HEK293 (cell line): ENCODE measurements around the gene KDSR.

Experiments used
- CTCF ChIA-PET: fragments of 350-600 bp; formaldehyde crosslinking; extraction: SDS; loops from one replicate; lab custom pipeline; 2021; ENCODE audit warnings: antibody characterized with exemption; lab: Yijun Ruan, JAX
- POLR2A ChIA-PET: fragments of 300-600 bp; formaldehyde crosslinking; extraction: SDS; loops from one replicate; lab custom pipeline; 2020; ENCODE audit warnings: antibody characterized with exemption, inconsistent platforms; lab: Yijun Ruan, JAX
- H3K27ac ChIP-seq: fragments of 200-500 bp; sonication (Bioruptor generic); 2 replicates; pipeline ENCODE4 v1.5.1; 2014; ENCODE audit warnings: low read depth, low read length, control low read depth, inconsistent platforms; ENCODE audit errors: extremely low read depth
- H3K36me3 ChIP-seq, 2 experiments: fragments of 200-500 bp in 1 of 2; sonication (Bioruptor generic) in 1 of 2; 1 replicate in 1 of 2; 2 replicates in 1 of 2; pipeline ENCODE4 v1.5.1; 2014 to 2017; ENCODE audit warnings: inconsistent platforms in 2 of 2, low read length in 2 of 2; ENCODE audit not compliant: control insufficient read depth in 2 of 2, insufficient read depth in 1 of 2
- H3K4me1 ChIP-seq: fragments of 200-500 bp; sonication (Bioruptor generic); 2 replicates; pipeline ENCODE4 v1.5.1; 2014; ENCODE audit warnings: mild to moderate bottlenecking, low read length, inconsistent platforms; ENCODE audit not compliant: control insufficient read depth, insufficient read depth
- H3K4me3 ChIP-seq: 2 replicates; pipeline ENCODE4 v1.5.1; 2011; ENCODE audit warnings: low read depth, mild to moderate bottlenecking, control low read depth, low read length, moderate library complexity
- H3K9me3 ChIP-seq: fragments of 200-500 bp; sonication (Bioruptor generic); 2 replicates; pipeline ENCODE4 v1.5.1; 2014; ENCODE audit warnings: low read depth, low read length, inconsistent platforms; ENCODE audit not compliant: control insufficient read depth, insufficient read depth
- BCL11B ChIP-seq: fragments of 450-650 bp; formaldehyde crosslinking; IDR thresholded peaks from 2 replicates; pipeline ENCODE4 v1.5.1; 2016; ENCODE audit warnings: low read depth, missing biosample characterization, missing genetic modification characterization
- KLF8 ChIP-seq: fragments of 450-650 bp; formaldehyde crosslinking; IDR thresholded peaks from 2 replicates; pipeline ENCODE4 v1.5.1; 2016; ENCODE audit warnings: missing biosample characterization, missing genetic modification characterization
- REPIN1 ChIP-seq: fragments of 450-650 bp; formaldehyde crosslinking; IDR thresholded peaks from 2 replicates; pipeline ENCODE4 v1.5.1; 2017; ENCODE audit warnings: missing biosample characterization, missing genetic modification characterization, low read depth
- ZFP37 ChIP-seq: fragments of 450-650 bp; formaldehyde crosslinking; IDR thresholded peaks from 2 replicates; pipeline ENCODE4 v1.5.1; 2016; ENCODE audit warnings: missing biosample characterization, missing genetic modification characterization
- ZNF146 ChIP-seq: fragments of 450-650 bp; formaldehyde crosslinking; IDR thresholded peaks from 2 replicates; pipeline ENCODE4 v1.5.1; 2016; ENCODE audit warnings: missing biosample characterization, missing genetic modification characterization
- ZNF174 ChIP-seq: fragments of 450-650 bp; formaldehyde crosslinking; IDR thresholded peaks from 2 replicates; pipeline ENCODE4 v1.5.0; 2017; ENCODE audit warnings: missing biosample characterization, mild to moderate bottlenecking, missing genetic modification characterization
- ZNF211 ChIP-seq: fragments of 450-650 bp; formaldehyde crosslinking; IDR thresholded peaks from 2 replicates; pipeline ENCODE4 v1.5.1; 2016; ENCODE audit warnings: low read depth, missing biosample characterization, missing genetic modification characterization
- ZNF214 ChIP-seq: fragments of 450-650 bp; formaldehyde crosslinking; IDR thresholded peaks from 2 replicates; pipeline ENCODE4 v1.5.1; 2017; ENCODE audit warnings: missing biosample characterization, mild to moderate bottlenecking, missing genetic modification characterization, borderline replicate concordance
- ZNF221 ChIP-seq: fragments of 450-650 bp; formaldehyde crosslinking; IDR thresholded peaks from 2 replicates; pipeline ENCODE4 v1.5.1; 2017; ENCODE audit warnings: missing biosample characterization, missing genetic modification characterization, borderline replicate concordance
- ZNF24 ChIP-seq: fragments of 450-650 bp; formaldehyde crosslinking; IDR thresholded peaks from 2 replicates; pipeline ENCODE4 v1.5.1; 2016; ENCODE audit warnings: missing biosample characterization, missing genetic modification characterization
- ZNF266 ChIP-seq: fragments of 450-650 bp; formaldehyde crosslinking; IDR thresholded peaks from 2 replicates; pipeline ENCODE4 v1.5.1; 2016; ENCODE audit warnings: missing biosample characterization, missing genetic modification characterization, low read depth
- ZNF324 ChIP-seq: fragments of 450-650 bp; formaldehyde crosslinking; IDR thresholded peaks from 2 replicates; pipeline ENCODE4 v1.5.1; 2016; ENCODE audit warnings: missing biosample characterization, missing genetic modification characterization
- ZNF366 ChIP-seq: fragments of 450-650 bp; formaldehyde crosslinking; conservative IDR thresholded peaks from 2 replicates; pipeline ENCODE4 v1.5.1; 2016; ENCODE audit warnings: missing biosample characterization, missing genetic modification characterization
- ZNF426 ChIP-seq: fragments of 450-650 bp; formaldehyde crosslinking; IDR thresholded peaks from 2 replicates; pipeline ENCODE4 v1.5.1; 2017; ENCODE audit warnings: missing biosample characterization, missing genetic modification characterization, mild to moderate bottlenecking, inconsistent platforms, moderate library complexity
- ZNF433 ChIP-seq: fragments of 450-650 bp; formaldehyde crosslinking; IDR thresholded peaks from 2 replicates; pipeline ENCODE4 v1.5.1; 2016; ENCODE audit warnings: missing biosample characterization, missing genetic modification characterization, low read depth
- ZNF473 ChIP-seq: fragments of 450-650 bp; formaldehyde crosslinking; IDR thresholded peaks from 2 replicates; pipeline ENCODE4 v1.5.1; 2017; ENCODE audit warnings: missing biosample characterization, missing genetic modification characterization
- ZNF530 ChIP-seq: fragments of 450-650 bp; formaldehyde crosslinking; IDR thresholded peaks from 2 replicates; pipeline ENCODE4 v1.5.1; 2016; ENCODE audit warnings: low read depth, missing biosample characterization, missing genetic modification characterization
- ZNF768 ChIP-seq: fragments of 450-650 bp; formaldehyde crosslinking; IDR thresholded peaks from 2 replicates; pipeline ENCODE4 v1.5.1; 2018; ENCODE audit warnings: missing biosample characterization, mild to moderate bottlenecking, missing genetic modification characterization
- ZNF776 ChIP-seq: fragments of 450-650 bp; formaldehyde crosslinking; IDR thresholded peaks from 2 replicates; pipeline ENCODE4 v1.5.0; 2017; ENCODE audit warnings: missing biosample characterization, missing genetic modification characterization, borderline replicate concordance
- ZNF792 ChIP-seq: fragments of 450-650 bp; formaldehyde crosslinking; IDR thresholded peaks from 2 replicates; pipeline ENCODE4 v1.5.1; 2016; ENCODE audit warnings: missing biosample characterization, missing genetic modification characterization
- ZSCAN30 ChIP-seq: fragments of 450-650 bp; IDR thresholded peaks from 2 replicates; pipeline ENCODE4 v1.5.1; 2018; ENCODE audit warnings: missing biosample characterization, mild to moderate bottlenecking, missing genetic modification characterization, moderate library complexity
- TF ChIP-seq, protein P1 (sequence below): fragments of 450-650 bp; formaldehyde crosslinking; IDR thresholded peaks from 2 replicates; pipeline ENCODE4 v1.5.1; 2016; ENCODE audit warnings: missing biosample characterization, missing genetic modification characterization
- TF ChIP-seq, protein P2 (sequence below): fragments of 450-650 bp; formaldehyde crosslinking; IDR thresholded peaks from 2 replicates; pipeline ENCODE4 v1.5.1; 2016; ENCODE audit warnings: missing biosample characterization, missing genetic modification characterization
- TF ChIP-seq, protein P3 (sequence below): fragments of 450-650 bp; formaldehyde crosslinking; IDR thresholded peaks from 2 replicates; pipeline ENCODE4 v1.5.1; 2016; ENCODE audit warnings: missing biosample characterization, missing genetic modification characterization
- TF ChIP-seq, protein P4 (sequence below): fragments of 450-650 bp; formaldehyde crosslinking; IDR thresholded peaks from 2 replicates; pipeline ENCODE4 v1.5.1; 2016; ENCODE audit warnings: missing biosample characterization, missing genetic modification characterization
- TF ChIP-seq, protein P5 (sequence below): fragments of 450-650 bp; formaldehyde crosslinking; IDR thresholded peaks from 2 replicates; pipeline ENCODE4 v1.5.1; 2016; ENCODE audit warnings: missing biosample characterization, missing genetic modification characterization, low read depth
- TF ChIP-seq, protein P6 (sequence below): fragments of 450-650 bp; formaldehyde crosslinking; IDR thresholded peaks from 2 replicates; pipeline ENCODE4 v1.5.1; 2017; ENCODE audit warnings: missing biosample characterization, missing genetic modification characterization

The KDSR gene

DNA sequence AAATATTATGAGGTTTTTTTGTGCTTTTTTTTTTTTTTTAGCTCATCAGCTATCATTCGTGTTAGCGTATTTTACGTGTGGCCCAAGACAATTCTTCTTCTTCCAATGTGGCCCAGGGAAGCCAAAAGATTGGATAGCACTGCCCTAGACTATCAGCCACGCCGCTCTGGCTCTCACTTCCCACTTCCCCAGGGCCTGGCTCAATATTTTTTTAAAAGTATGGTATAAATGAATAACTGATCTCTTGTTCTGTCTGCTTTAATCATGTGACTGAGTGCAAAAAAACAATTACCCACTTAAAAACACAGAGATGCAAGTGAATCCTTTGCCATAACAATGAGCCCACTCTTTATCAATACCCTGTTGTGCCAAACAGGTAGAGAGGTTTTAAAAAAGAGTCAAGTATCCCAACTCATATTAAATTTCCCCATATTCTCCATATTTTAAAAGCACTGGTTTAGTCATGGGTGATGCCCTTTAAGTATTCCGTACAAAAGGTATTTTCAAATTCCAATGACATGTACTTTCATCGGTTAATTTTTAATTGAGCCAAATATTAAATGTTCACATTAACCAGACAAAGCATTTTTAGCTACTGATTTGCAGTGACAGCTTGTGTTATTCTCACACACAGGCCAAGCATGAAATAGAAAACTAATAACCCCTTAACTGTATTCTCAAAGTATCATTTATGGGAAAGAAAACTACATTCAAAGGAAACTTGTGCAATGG lies 60.0 kb downstream of the KDSR start:
- H3K36me3 ChIP-seq = no peaks in the 10 kb centered on the region
- POLR2A ChIA-PET = no interaction called here
- TF ChIP-seq, protein P1, sequence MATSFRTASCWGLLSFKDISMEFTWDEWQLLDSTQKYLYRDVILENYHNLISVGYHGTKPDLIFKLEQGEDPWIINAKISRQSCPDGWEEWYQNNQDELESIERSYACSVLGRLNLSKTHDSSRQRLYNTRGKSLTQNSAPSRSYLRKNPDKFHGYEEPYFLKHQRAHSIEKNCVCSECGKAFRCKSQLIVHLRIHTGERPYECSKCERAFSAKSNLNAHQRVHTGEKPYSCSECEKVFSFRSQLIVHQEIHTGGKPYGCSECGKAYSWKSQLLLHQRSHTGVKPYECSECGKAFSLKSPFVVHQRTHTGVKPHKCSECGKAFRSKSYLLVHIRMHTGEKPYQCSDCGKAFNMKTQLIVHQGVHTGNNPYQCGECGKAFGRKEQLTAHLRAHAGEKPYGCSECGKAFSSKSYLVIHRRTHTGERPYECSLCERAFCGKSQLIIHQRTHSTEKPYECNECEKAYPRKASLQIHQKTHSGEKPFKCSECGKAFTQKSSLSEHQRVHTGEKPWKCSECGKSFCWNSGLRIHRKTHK = no peak
- TF ChIP-seq ZFP37 (no peak), ZNF433 (no peak), ZNF146 (tag by site-specific recombination) (no peak), ZNF792 (tag by site-specific recombination) (no peak), ZNF473 (tag by site-specific recombination) (no peak), ZNF174 (tag by site-specific recombination) (no peak), ZNF24 (no peak), BCL11B (no peak), ZNF214 (no peak)
- TF ChIP-seq, protein P2, sequence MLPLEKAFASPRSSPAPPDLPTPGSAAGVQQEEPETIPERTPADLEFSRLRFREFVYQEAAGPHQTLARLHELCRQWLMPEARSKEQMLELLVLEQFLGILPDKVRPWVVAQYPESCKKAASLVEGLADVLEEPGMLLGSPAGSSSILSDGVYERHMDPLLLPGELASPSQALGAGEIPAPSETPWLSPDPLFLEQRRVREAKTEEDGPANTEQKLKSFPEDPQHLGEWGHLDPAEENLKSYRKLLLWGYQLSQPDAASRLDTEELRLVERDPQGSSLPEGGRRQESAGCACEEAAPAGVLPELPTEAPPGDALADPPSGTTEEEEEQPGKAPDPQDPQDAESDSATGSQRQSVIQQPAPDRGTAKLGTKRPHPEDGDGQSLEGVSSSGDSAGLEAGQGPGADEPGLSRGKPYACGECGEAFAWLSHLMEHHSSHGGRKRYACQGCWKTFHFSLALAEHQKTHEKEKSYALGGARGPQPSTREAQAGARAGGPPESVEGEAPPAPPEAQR (tag by site-specific recombination) = no peak
- TF ChIP-seq, protein P3, sequence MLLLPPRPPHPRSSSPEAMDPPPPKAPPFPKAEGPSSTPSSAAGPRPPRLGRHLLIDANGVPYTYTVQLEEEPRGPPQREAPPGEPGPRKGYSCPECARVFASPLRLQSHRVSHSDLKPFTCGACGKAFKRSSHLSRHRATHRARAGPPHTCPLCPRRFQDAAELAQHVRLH (tag by site-specific recombination) = no peak
- TF ChIP-seq, protein P4, sequence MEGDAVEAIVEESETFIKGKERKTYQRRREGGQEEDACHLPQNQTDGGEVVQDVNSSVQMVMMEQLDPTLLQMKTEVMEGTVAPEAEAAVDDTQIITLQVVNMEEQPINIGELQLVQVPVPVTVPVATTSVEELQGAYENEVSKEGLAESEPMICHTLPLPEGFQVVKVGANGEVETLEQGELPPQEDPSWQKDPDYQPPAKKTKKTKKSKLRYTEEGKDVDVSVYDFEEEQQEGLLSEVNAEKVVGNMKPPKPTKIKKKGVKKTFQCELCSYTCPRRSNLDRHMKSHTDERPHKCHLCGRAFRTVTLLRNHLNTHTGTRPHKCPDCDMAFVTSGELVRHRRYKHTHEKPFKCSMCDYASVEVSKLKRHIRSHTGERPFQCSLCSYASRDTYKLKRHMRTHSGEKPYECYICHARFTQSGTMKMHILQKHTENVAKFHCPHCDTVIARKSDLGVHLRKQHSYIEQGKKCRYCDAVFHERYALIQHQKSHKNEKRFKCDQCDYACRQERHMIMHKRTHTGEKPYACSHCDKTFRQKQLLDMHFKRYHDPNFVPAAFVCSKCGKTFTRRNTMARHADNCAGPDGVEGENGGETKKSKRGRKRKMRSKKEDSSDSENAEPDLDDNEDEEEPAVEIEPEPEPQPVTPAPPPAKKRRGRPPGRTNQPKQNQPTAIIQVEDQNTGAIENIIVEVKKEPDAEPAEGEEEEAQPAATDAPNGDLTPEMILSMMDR = no peak
- TF ChIP-seq, all 188 proteins: peak for 0
- Histone ChIP-seq H3K4me3 (no peak overlapping the region), H3K27ac (no peak overlapping the region), H3K4me1 (peaks cover 9% of the 10 kb centered on the region), H3K9me3 (no peaks in the 10 kb centered on the region)
- CTCF ChIA-PET = interaction anchor here (1.0 to 3.4 kb wide), 2 partner anchors 8 to 11 kb away, joined by 5 to 23 read pairs; no protein-coding TSS in a partner anchor

DNA sequence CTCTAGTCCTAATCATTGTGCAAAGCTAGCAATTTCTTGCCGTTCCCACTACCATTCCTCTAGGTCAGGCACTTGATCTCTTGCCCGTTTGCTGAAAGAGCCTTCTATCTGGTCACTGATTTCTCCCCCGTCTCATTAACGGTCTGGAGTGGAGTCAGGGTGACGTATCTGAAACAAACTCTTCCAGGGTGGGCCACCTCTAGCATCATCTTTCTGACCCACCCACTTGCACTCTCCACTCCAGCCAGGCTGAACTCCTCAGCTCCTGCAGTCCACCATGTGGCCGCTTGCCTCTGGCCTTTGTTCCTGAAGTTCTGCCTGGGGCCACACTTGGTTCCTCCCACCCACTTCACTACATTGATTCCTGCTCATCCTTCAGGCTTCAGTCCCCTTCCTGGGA lies 60.8 kb downstream of the KDSR start:
- H3K36me3 ChIP-seq = no peaks in the 10 kb centered on the region
- TF ChIP-seq, protein P5, sequence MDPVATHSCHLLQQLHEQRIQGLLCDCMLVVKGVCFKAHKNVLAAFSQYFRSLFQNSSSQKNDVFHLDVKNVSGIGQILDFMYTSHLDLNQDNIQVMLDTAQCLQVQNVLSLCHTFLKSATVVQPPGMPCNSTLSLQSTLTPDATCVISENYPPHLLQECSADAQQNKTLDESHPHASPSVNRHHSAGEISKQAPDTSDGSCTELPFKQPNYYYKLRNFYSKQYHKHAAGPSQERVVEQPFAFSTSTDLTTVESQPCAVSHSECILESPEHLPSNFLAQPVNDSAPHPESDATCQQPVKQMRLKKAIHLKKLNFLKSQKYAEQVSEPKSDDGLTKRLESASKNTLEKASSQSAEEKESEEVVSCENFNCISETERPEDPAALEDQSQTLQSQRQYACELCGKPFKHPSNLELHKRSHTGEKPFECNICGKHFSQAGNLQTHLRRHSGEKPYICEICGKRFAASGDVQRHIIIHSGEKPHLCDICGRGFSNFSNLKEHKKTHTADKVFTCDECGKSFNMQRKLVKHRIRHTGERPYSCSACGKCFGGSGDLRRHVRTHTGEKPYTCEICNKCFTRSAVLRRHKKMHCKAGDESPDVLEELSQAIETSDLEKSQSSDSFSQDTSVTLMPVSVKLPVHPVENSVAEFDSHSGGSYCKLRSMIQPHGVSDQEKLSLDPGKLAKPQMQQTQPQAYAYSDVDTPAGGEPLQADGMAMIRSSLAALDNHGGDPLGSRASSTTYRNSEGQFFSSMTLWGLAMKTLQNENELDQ (tag by site-specific recombination) = no peak
- no peak for TF ChIP-seq ZNF366
- TF ChIP-seq ZNF266 (tag by site-specific recombination) = no peak
- TF ChIP-seq, protein P6, sequence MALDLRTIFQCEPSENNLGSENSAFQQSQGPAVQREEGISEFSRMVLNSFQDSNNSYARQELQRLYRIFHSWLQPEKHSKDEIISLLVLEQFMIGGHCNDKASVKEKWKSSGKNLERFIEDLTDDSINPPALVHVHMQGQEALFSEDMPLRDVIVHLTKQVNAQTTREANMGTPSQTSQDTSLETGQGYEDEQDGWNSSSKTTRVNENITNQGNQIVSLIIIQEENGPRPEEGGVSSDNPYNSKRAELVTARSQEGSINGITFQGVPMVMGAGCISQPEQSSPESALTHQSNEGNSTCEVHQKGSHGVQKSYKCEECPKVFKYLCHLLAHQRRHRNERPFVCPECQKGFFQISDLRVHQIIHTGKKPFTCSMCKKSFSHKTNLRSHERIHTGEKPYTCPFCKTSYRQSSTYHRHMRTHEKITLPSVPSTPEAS (tag by site-specific recombination) = no peak
- TF ChIP-seq KLF8 (tag by site-specific recombination) = no peak
- TF ChIP-seq ZNF530 (tag by site-specific recombination) = no peak
- TF ChIP-seq ZNF768 (tag by site-specific recombination) = no peak
- no peak for TF ChIP-seq ZNF324 (tag by site-specific recombination)
- no peak for TF ChIP-seq ZNF776
- TF ChIP-seq ZNF221 (tag by site-specific recombination) = no peak
- TF ChIP-seq ZSCAN30 (tag by site-specific recombination) = no peak
- TF ChIP-seq ZNF426 (tag by site-specific recombination) = no peak
- TF ChIP-seq ZNF211 (tag by site-specific recombination) = no peak
- TF ChIP-seq REPIN1 (tag by site-specific recombination) = no peak

More for the DNA sequence above, 60.8 kb downstream of the KDSR start:
- ChIA-PET POLR2A (no interaction called here), CTCF (interaction anchor here (0.6 to 3.4 kb wide), 3 partner anchors 8 to 162 kb away, joined by 3 to 23 read pairs (median 4); no protein-coding TSS in a partner anchor)
- Histone ChIP-seq H3K27ac (no peak overlapping the region), H3K4me3 (no peak overlapping the region), H3K9me3 (no peaks in the 10 kb centered on the region), H3K4me1 (peaks cover 9% of the 10 kb centered on the region)
